Muscle of leg (tissue), 11 donors: ENCODE measurements around the gene NKAIN2. TPM values are rescaled to one million over a fixed set of nuclear protein-coding genes. Genes with fewer than 3 reads are reported as not detected.
A peak's percentile ranks its signal among the peaks of the same experiment; 100 is the strongest.

ENCODE experiments used
- DNase-seq: peaks from one replicate; pipeline ENCODE4 v3.0.0; 2013
- H3K27ac ChIP-seq: one replicate; pipeline ENCODE4 v1.5.1; 2013; ENCODE audit warnings: mild to moderate bottlenecking, low read length, control low read depth
- H3K27me3 ChIP-seq: one replicate; pipeline ENCODE4 v1.6.1; 2013; ENCODE audit warnings: low read length; ENCODE audit not compliant: control insufficient read depth, insufficient read depth
- H3K36me3 ChIP-seq: one replicate; pipeline ENCODE4 v1.6.1; 2013; ENCODE audit warnings: low read length; ENCODE audit not compliant: control insufficient read depth, insufficient read depth
- H3K4me1 ChIP-seq: one replicate; pipeline ENCODE4 v1.6.1; 2013; ENCODE audit warnings: low read length; ENCODE audit not compliant: control insufficient read depth, insufficient read depth
- H3K4me3 ChIP-seq: one replicate; pipeline ENCODE4 v1.5.1; 2013; ENCODE audit warnings: low read length, control low read depth
- H3K9me3 ChIP-seq: replicated peaks from 2 replicates; pipeline ENCODE4 v1.6.1; 2013; ENCODE audit warnings: low read depth, low read length; ENCODE audit not compliant: control insufficient read depth
- WGBS: methylation state at CpG from one replicate; pipeline ENCODE4 v1.1.5; 2013; ENCODE audit warnings: missing lambda C conversion rate; ENCODE audit not compliant: insufficient coverage; 5-methylcytosine and 5-hydroxymethylcytosine counted together
- polyA plus RNA-seq, 8 donors: library from polyadenylated mRNA; unstranded; fragments of 120-200 nt; gene quantifications; one replicate each; pipeline versions ENCODE4 v1.2.1 to v1.2.3, GENCODE V29; 2013; ENCODE audit warnings: inconsistent platforms in 1 of 8, low replicate concordance in 1 of 8; ENCODE audit not compliant: insufficient read length in 8 of 8, insufficient read depth in 1 of 8
- total RNA-seq: library from RNA; stranded (reverse); fragments of 120-200 nt; gene quantifications from one replicate; pipeline ENCODE4 v1.2.4, GENCODE V29; 2013

Gene NKAIN2
- total and polyA plus RNA-seq, 9 donors = 2.5 to 10.1 (median 7.9) TPM

- Histone ChIP-seq H3K4me1 (peaks cover 2% of the 10 kb centered on the region), H3K9me3 (no peaks in the 10 kb centered on the region), H3K27me3 (no peaks in the 10 kb centered on the region), H3K4me3 (no peak overlapping the region), H3K27ac (no peak overlapping the region), H3K36me3 (no peaks in the 10 kb centered on the region)
- WGBS = no CpG with 5 or more reads among the region's 1 CpG
- DNase-seq = no peak
These were observed 138.2 kb downstream of the NKAIN2 start for GRCh38 chr6:123941855-123942254.

GRCh38 chr6:123945386-123945785, 141.7 kb downstream of the NKAIN2 start:
- WGBS = no CpG with 5 or more reads among the region's 1 CpG
- Histone ChIP-seq H3K4me1 (peaks cover 2% of the 10 kb centered on the region), H3K4me3 (no peak overlapping the region), H3K9me3 (no peaks in the 10 kb centered on the region), H3K27ac (no peak overlapping the region), H3K36me3 (no peaks in the 10 kb centered on the region), H3K27me3 (no peaks in the 10 kb centered on the region)
- peak; percentile 22 for DNase-seq

- H3K4me3 ChIP-seq = no peak overlapping the region
- no peak overlapping the region for H3K27ac ChIP-seq
- 100% methylated on average over 2 of the region's 4 CpGs for WGBS
- DNase-seq = no peak
- H3K9me3 ChIP-seq = peaks cover 2% of the 10 kb centered on the region
- no peaks in the 10 kb centered on the region for H3K36me3 ChIP-seq
- H3K4me1 ChIP-seq = no peaks in the 10 kb centered on the region
- no peaks in the 10 kb centered on the region for H3K27me3 ChIP-seq
These were observed 150.3 kb downstream of the NKAIN2 start for GRCh38 chr6:123953920-123954319.

GRCh38 chr6:123956492-123957139, 153.0 kb downstream of the NKAIN2 start:
- no peak overlapping the region for H3K27ac ChIP-seq
- no peaks in the 10 kb centered on the region for H3K36me3 ChIP-seq
- peaks cover 2% of the 10 kb centered on the region for H3K9me3 ChIP-seq
- DNase-seq = no peak
- H3K4me3 ChIP-seq = no peak overlapping the region
- H3K27me3 ChIP-seq = no peaks in the 10 kb centered on the region
- H3K4me1 ChIP-seq = no peaks in the 10 kb centered on the region
- WGBS = 100% methylated on average over 1 of the region's 5 CpGs

GRCh38 chr6:123962508-123962907, 158.8 kb downstream of the NKAIN2 start:
- Histone ChIP-seq H3K4me1 (no peaks in the 10 kb centered on the region), H3K4me3 (no peak overlapping the region), H3K36me3 (no peaks in the 10 kb centered on the region), H3K9me3 (no peaks in the 10 kb centered on the region), H3K27ac (no peak overlapping the region), H3K27me3 (no peaks in the 10 kb centered on the region)
- 56% methylated on average over 9 of the region's 11 CpGs for WGBS
- no peak for DNase-seq

GRCh38 chr6:123965894-123966293, 162.2 kb downstream of the NKAIN2 start:
- no peaks in the 10 kb centered on the region for H3K9me3 ChIP-seq
- no peaks in the 10 kb centered on the region for H3K27me3 ChIP-seq
- H3K36me3 ChIP-seq = no peaks in the 10 kb centered on the region
- 59% methylated on average over 3 of the region's 4 CpGs for WGBS
- DNase-seq = peak; percentile 70
- no peak overlapping the region for H3K4me3 ChIP-seq
- no peak overlapping the region for H3K27ac ChIP-seq
- peaks cover 2% of the 10 kb centered on the region for H3K4me1 ChIP-seq

- H3K4me1 ChIP-seq = peaks cover 2% of the 10 kb centered on the region
- no peak overlapping the region for H3K4me3 ChIP-seq
- H3K27me3 ChIP-seq = no peaks in the 10 kb centered on the region
- no peak overlapping the region for H3K27ac ChIP-seq
- H3K9me3 ChIP-seq = no peaks in the 10 kb centered on the region
- DNase-seq = no peak
- no peaks in the 10 kb centered on the region for H3K36me3 ChIP-seq
- no CpG with 5 or more reads among the region's 2 CpGs for WGBS
These were observed 163.0 kb downstream of the NKAIN2 start for GRCh38 chr6:123966618-123967017.

GRCh38 chr6:123967905-123968304, 164.2 kb downstream of the NKAIN2 start:
- Histone ChIP-seq H3K9me3 (no peaks in the 10 kb centered on the region), H3K27ac (no peak overlapping the region), H3K4me3 (no peak overlapping the region), H3K4me1 (peaks cover 2% of the 10 kb centered on the region), H3K27me3 (no peaks in the 10 kb centered on the region), H3K36me3 (no peaks in the 10 kb centered on the region)
- WGBS = 14% methylated on average over 4 of the region's 6 CpGs
- DNase-seq = no peak

- no peaks in the 10 kb centered on the region for H3K36me3 ChIP-seq
These were observed 169.1 kb downstream of the NKAIN2 start for GRCh38 chr6:123972600-123973294.

GRCh38 chr6:123980311-123980710, 176.6 kb downstream of the NKAIN2 start:
- H3K4me1 ChIP-seq = no peaks in the 10 kb centered on the region
- no peaks in the 10 kb centered on the region for H3K36me3 ChIP-seq
- H3K4me3 ChIP-seq = no peak overlapping the region
- no CpG with 5 or more reads among the region's 2 CpGs for WGBS
- DNase-seq = no peak
- no peaks in the 10 kb centered on the region for H3K27me3 ChIP-seq
- peaks cover 3% of the 10 kb centered on the region for H3K9me3 ChIP-seq
- H3K27ac ChIP-seq = no peak overlapping the region

More at GRCh38 chr6:123972600-123973294, 169.1 kb downstream of the NKAIN2 start:
- peaks cover 3% of the 10 kb centered on the region for H3K9me3 ChIP-seq
- peaks cover 1% of the 10 kb centered on the region for H3K4me1 ChIP-seq
- no peaks in the 10 kb centered on the region for H3K27me3 ChIP-seq
- no peak overlapping the region for H3K27ac ChIP-seq
- DNase-seq = no peak
- H3K4me3 ChIP-seq = no peak overlapping the region
